G401 (cell line): ENCODE measurements around the gene SH3RF1. TPM values are rescaled to one million over a fixed set of nuclear protein-coding genes. Genes with fewer than 3 reads are reported as not detected.
A peak's percentile ranks its signal among the peaks of the same experiment; 100 is the strongest.
"Not testable (repeated sequence)": the region's sequence is repeated elsewhere in the genome, so short reads cannot be mapped to it uniquely, and the experiment has no call there.

Experiments
- DNase-seq: peaks from one replicate; pipeline ENCODE4 v3.0.0-alpha.2; 2015; ENCODE audit warnings: low spot score
- in situ Hi-C: cut with HindIII; loops from 2 replicates; pipeline ENCODE4 v1.10.0; 2016; ENCODE audit warnings: low sequenced_read_pairs, mixed read lengths
- total RNA-seq: library from RNA; depleted of rRNA; stranded (reverse); fragments of >200 nt; shearing (Covaris generic); gene quantifications from 2 replicates; pipeline ENCODE4 v1.2.3, GENCODE V29; 2014; rRNA removed

SH3RF1 gene
- total RNA-seq, result not detected in 2 replicates

GRCh38 chr4:169270810-169271691 lies at the start of gene SH3RF1:
TSS of gene SH3RF1 (minus strand) at chr4:169270956. CDS start at chr4:169269212, 1,744 bp downstream.
- in situ Hi-C loops, result no loop called here
- DNase-seq, result peak; percentile 18

GRCh38 chr4:169315530-169316343 lies 45.0 kb upstream of the SH3RF1 start:
- in situ Hi-C loops, result no loop called here
- no peak for DNase-seq

GRCh38 chr4:169314906-169315305 lies 44.1 kb upstream of the SH3RF1 start:
- DNase-seq, result peak; percentile 4

GRCh38 chr4:169313732-169314131 lies 43.0 kb upstream of the SH3RF1 start:
- in situ Hi-C loops, result no loop called here
- DNase-seq, result no peak

More at GRCh38 chr4:169314906-169315305, 44.1 kb upstream of the SH3RF1 start:
- in situ Hi-C loops, result no loop called here

GRCh38 chr4:169312690-169313422 lies 42.1 kb upstream of the SH3RF1 start:
- in situ Hi-C loops, result no loop called here
- no peak for DNase-seq

GRCh38 chr4:169311643-169312365 lies 41.0 kb upstream of the SH3RF1 start:
- peak; percentile 15 for DNase-seq

GRCh38 chr4:169309326-169309967 lies 38.7 kb upstream of the SH3RF1 start:
- no peak for DNase-seq
- in situ Hi-C loops, result no loop called here

More at GRCh38 chr4:169311643-169312365, 41.0 kb upstream of the SH3RF1 start:
- in situ Hi-C loops, result no loop called here

- no peak for DNase-seq
- in situ Hi-C loops, result no loop called here
Observed at GRCh38 chr4:169307576-169307975, 36.8 kb upstream of the SH3RF1 start.

- DNase-seq, result no peak
- in situ Hi-C loops, result no loop called here
Observed at GRCh38 chr4:169305651-169306050, 34.9 kb upstream of the SH3RF1 start.

- no peak for DNase-seq
- in situ Hi-C loops, result no loop called here
Observed at GRCh38 chr4:169305173-169305572, 34.4 kb upstream of the SH3RF1 start.

- no peak for DNase-seq
- in situ Hi-C loops, result no loop called here
Observed at GRCh38 chr4:169295822-169296221, 25.1 kb upstream of the SH3RF1 start.

GRCh38 chr4:169293343-169294176 lies 22.8 kb upstream of the SH3RF1 start:
- in situ Hi-C loops, result no loop called here
- DNase-seq, result no peak

GRCh38 chr4:169287983-169288382 lies 17.2 kb upstream of the SH3RF1 start:
- DNase-seq, in situ Hi-C loops: not testable (repeated sequence)

- in situ Hi-C loops, result no loop called here
- DNase-seq, result no peak
Observed at GRCh38 chr4:169286562-169287301, 16.0 kb upstream of the SH3RF1 start.

GRCh38 chr4:169283114-169283509 lies 12.4 kb upstream of the SH3RF1 start:
- in situ Hi-C loops, result no loop called here
- DNase-seq, result no peak

GRCh38 chr4:169282429-169283113 lies 11.8 kb upstream of the SH3RF1 start:
- no peak for DNase-seq
- in situ Hi-C loops, result no loop called here
